Motor neuron (in vitro differentiated cells): ENCODE measurements around the gene ITPRIPL2. TPM values are rescaled to one million over a fixed set of nuclear protein-coding genes. Genes with fewer than 3 reads are reported as not detected.

Source experiments
- ATAC-seq, 8 experiments: fragments of 200-7000 bp; cut with Tn5 transposase; replicated peaks in 6 of 8; 2 replicates each; pipeline ENCODE4 v1.8.0; 2021; ENCODE audit warnings: mild to moderate bottlenecking in 8 of 8, moderate library complexity in 8 of 8
- H3K27ac ChIP-seq, 2 donors: fragments of 250-450 bp; sonication (Bioruptor Pico); 2 replicates each; pipeline ENCODE4 v1.9.0; 2021; ENCODE audit warnings: antibody characterized with exemption in 2 of 2, mild to moderate bottlenecking in 2 of 2, moderate library complexity in 1 of 2
- H3K4me1 ChIP-seq, 2 donors: fragments of 250-450 bp; sonication (Bioruptor Pico); replicated peaks in 1 of 2; 2 replicates each; pipeline ENCODE4 v1.6.1; 2021; ENCODE audit warnings: antibody characterized with exemption in 2 of 2, mild to moderate bottlenecking in 2 of 2, moderate library complexity in 1 of 2
- H3K4me3 ChIP-seq, 5 donors: fragments of 250-450 bp; sonication (Bioruptor Pico); 2 replicates each; pipeline ENCODE4 v1.9.0; 2021; ENCODE audit warnings: antibody characterized with exemption in 5 of 5, mild to moderate bottlenecking in 5 of 5, moderate library complexity in 4 of 5
- WGBS, 10 experiments: fragments of 450-650 bp; shearing (Covaris generic); methylation state at CpG; one replicate each; pipeline ENCODE4 v1.0.0; 2022; 5-methylcytosine and 5-hydroxymethylcytosine counted together
- in situ Hi-C, 9 experiments: fragments of 400-800 bp; cut with MboI; loops; one replicate each; pipeline ENCODE4 v1.15.0; 2021; ENCODE audit warnings: low sequenced_read_pairs in 9 of 9, low pct_unique_long_range_greater_than_20kb in 2 of 9; ENCODE audit not compliant: unreplicated experiment in 9 of 9
- total RNA-seq, 8 experiments: library from RNA; unstranded; fragments of 300-600 nt; gene quantifications; 2 replicates each; pipeline versions ENCODE4 v1.2.3 to v1.2.4, GENCODE V29; 2022

Gene ITPRIPL2
- total RNA-seq, 8 experiments from 2014 or later = 1.3 to 29.3 (median 7.8) TPM

DNA sequence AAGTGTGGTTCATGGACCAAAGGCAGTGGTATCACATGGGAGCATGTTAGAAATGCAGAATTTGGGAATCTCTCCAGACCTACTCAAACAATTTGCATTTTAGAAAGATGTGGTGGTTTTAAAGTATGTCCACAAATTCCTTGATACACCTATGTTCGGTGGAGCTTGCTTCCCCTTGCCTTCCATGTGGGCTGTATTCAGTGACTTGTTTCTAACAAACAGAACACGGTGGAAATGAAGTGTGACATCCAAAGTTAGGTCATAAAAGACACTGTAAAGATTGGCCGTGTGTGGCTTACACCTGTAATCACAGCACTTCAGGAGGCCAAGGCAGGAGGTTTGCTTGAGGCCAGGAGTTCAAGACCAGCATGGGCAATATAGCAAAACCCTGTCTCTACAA lies 29.6 kb upstream of the ITPRIPL2 start:
- no peaks in the 10 kb centered on the region for H3K4me1 ChIP-seq
- WGBS, 10 experiments = 33 to 100% (median 87%) methylated on average over 1 to 3 of the region's 3 CpGs; no CpG with 5 or more reads in 2 of the 10 experiments
- H3K27ac ChIP-seq = no peak overlapping the region
- H3K4me3 ChIP-seq = no peak overlapping the region
- no peak for ATAC-seq
- in situ Hi-C loops = loop anchor here (10.0 to 25.0 kb wide), 6 partner anchors 278 to 428 kb away; partner anchors contain the start of genes CCP110 (in 3 of the 9) and GDE1 (in 3 of the 9)

DNA sequence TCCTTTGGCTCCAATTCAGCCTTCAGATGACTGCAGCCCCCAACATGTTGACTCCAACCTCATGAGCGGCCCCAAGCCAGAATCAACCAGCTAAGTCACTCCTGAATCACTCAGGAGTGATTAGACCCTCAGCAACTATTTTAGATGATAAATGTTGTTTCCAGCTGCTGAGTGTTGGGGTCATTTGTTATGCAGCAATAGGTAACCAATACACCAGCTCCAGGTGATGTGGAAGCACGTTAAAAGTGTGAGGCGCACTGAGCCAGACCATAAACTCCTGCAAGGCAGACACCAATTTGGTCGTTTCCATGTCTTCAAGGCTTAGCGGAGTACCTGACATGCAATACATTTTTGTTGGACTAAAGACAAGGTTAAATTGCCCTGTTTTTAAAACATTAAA lies 28.9 kb upstream of the ITPRIPL2 start:
- no peaks in the 10 kb centered on the region for H3K4me1 ChIP-seq
- WGBS, 10 experiments = 40 to 100% (median 89%) methylated on average over 1 to 5 of the region's 5 CpGs; no CpG with 5 or more reads in 2 of the 10 experiments
- no peak overlapping the region for H3K4me3 ChIP-seq
- in situ Hi-C loops = loop anchor here (10.0 to 25.0 kb wide), 6 partner anchors 277 to 427 kb away; partner anchors contain the start of genes CCP110 (in 3 of the 9) and GDE1 (in 3 of the 9)
- no peak for ATAC-seq
- no peak overlapping the region for H3K27ac ChIP-seq

DNA sequence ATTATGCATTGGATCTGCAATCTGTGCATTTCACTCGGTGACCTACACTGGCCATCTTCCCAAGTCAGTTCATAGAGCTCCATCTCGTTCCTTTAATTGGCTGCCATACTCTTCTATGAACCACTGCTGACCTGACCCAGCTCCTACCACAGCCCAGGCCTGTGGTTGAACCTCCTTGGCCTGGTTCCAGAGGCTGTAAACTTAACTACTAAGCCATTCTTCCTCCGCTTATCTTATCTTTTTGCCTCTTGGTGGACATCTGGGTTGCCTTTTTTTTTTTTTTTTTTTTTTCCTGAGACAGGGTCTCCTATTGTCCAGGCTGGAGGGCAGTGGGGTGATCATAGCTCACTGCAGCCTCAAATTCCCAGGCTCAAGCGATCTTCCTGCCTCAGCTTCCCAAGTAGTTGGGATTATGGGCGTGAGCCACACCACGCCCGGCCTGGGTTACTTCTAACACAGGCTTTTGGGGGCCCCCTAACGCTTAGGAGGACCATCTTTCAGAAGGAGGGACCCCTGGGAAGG lies 28.0 kb upstream of the ITPRIPL2 start:
- Histone ChIP-seq H3K4me3 (no peak overlapping the region), H3K4me1 (no peaks in the 10 kb centered on the region), H3K27ac (no peak overlapping the region)
- no peak for ATAC-seq
- in situ Hi-C loops = loop anchor here (10.0 to 25.0 kb wide), 6 partner anchors 277 to 427 kb away; partner anchors contain the start of genes CCP110 (in 3 of the 9) and GDE1 (in 3 of the 9)
- 26 to 100% (median 80%) methylated on average over 2 to 7 of the region's 8 CpGs; no CpG with 5 or more reads in 1 of the 10 experiments for WGBS, 10 experiments

DNA sequence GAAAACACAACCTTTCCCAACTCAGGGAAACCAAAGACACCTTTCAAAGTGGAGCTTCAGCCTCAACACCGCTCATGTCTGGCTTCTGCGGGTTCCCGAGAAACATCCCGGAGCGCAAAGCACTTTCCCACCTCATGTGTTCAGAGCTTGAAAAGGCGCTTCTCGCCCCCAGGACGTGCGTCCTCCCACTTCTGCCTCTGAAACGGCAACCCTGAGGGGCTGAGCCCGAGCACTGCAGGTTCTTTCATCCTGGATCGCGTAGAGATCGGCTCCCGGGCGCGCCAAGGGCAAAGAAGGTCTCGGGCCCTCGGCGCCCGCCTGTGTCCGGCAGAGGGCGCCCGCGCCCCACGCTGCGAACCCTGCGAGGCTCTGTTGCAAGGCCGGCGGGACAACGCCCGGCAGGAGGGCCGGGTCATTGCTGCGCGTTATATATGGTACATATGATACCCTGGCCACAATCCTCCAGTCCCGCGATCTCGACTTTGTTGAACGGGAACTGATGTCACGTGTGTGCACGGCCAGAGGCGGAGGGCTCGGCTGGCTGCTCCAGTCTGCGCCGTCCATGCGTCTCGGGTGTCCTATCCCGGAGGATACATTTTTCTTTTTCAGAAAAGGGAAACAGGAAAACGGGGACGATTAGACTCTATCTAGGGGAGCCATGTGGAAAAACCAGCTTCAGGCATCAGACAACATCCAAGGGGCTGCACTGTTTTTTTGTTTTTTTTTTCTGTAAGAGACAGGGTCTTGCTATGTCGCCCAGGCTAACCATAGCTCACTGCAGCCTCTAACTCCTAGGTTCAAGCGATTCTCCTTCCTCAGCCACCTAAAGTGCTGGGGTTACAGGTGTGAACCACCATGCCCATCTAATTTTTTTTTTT lies 27.2 kb upstream of the ITPRIPL2 start:
- ATAC-seq = peak; percentile 98 to 100 (median 100)
- peak overlapping the region; percentile 2 to 34 (median 18) for H3K4me3 ChIP-seq
- no peak overlapping the region for H3K27ac ChIP-seq
- WGBS, 10 experiments = 0 to 90% (median 14%) methylated on average over 2 to 30 of the region's 52 CpGs
- in situ Hi-C loops = loop anchor here (10.0 to 25.0 kb wide), 6 partner anchors 276 to 426 kb away; partner anchors contain the start of genes CCP110 (in 3 of the 9) and GDE1 (in 3 of the 9)
- H3K4me1 ChIP-seq = no peaks in the 10 kb centered on the region

DNA sequence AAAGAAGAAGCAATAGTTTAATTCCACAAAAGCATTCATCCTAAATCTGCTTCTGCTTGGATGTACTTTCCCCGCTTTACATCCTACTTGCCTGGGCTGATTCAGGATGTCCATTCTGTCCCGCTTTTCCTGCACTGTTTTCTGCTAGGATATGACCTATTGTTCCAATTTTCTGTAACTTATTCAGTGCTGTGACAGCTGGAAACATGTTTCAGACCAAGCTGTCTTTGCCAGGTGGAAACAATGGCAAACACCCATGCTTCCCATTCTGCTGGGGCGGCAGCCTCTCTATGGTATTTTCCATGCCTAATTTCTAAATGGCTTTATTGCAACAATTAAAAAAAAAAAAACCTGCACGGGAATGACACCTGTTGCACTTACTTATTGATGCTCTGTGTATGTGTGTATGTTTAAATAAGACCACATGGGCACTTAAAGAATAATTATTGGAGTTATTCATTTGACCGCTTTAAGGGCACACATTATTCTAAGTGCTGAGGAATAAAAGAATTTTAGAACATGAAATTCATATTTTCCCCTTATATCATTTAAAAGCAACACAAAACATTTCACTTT lies 25.3 kb upstream of the ITPRIPL2 start:
- Histone ChIP-seq H3K4me3 (no peak overlapping the region), H3K4me1 (no peaks in the 10 kb centered on the region), H3K27ac (no peak overlapping the region)
- ATAC-seq = no peak
- WGBS, 10 experiments = 80 to 100% (median 92%) methylated on average over 1 to 5 of the region's 5 CpGs
- in situ Hi-C loops = loop anchor here (10.0 to 25.0 kb wide), 6 partner anchors 274 to 424 kb away; partner anchors contain the start of genes CCP110 (in 3 of the 9) and GDE1 (in 3 of the 9)

DNA sequence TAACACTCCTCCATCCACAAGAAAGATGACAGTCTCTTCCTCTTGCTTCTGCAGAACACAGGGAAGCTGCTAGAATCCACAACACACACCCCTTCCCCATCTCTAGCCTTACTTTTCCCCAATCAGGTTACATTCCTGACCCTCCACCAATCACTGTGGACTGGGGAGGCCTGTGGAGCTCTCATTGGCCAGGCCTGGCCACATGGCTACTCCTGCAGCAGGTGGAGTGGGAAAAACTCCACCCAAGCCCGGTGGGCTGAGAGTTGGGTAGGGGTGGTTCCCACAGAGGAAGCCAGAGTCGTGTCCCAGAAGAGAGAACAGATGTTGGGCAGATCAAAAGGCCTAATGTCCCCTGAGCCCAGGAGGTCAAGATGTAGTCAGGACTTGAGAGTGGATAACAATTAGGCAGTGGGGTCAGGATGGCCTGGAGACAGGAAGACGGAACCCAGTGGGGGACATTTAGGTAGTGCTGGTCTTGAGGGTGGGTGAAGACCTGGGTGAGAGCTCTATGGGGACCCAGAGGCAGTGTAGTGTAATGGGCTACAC lies 24.3 kb upstream of the ITPRIPL2 start:
- no peak overlapping the region for H3K4me3 ChIP-seq
- no peak overlapping the region for H3K27ac ChIP-seq
- ATAC-seq = no peak
- WGBS, 10 experiments = 60 to 100% (median 88%) methylated on average over 1 to 3 of the region's 3 CpGs; no CpG with 5 or more reads in 5 of the 10 experiments
- no peaks in the 10 kb centered on the region for H3K4me1 ChIP-seq
- in situ Hi-C loops = loop anchor here (10.0 to 25.0 kb wide), 6 partner anchors 273 to 423 kb away; partner anchors contain the start of genes CCP110 (in 3 of the 9) and GDE1 (in 3 of the 9)

DNA sequence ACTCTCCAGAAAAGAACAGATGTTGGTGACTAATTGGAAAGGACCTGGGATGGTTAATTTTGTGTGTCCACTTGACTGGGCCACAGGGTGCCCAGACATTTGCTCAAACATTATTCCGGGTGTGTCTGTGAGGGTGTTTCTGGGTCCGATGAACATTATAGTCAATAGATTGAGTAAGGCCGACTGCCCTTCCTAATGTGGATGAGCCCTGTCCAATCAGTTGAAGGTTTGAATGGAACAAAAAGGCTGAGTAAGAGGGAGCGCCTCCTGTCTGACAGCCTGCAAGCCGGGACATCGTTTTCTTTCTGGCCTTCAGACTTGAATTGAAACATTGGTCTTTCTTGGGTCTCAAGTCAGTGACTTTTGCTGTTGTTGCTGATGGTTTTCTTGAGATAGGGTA lies 22.8 kb upstream of the ITPRIPL2 start:
- WGBS, 10 experiments = 40 to 100% (median 96%) methylated on average over 1 to 4 of the region's 6 CpGs; no CpG with 5 or more reads in 4 of the 10 experiments
- in situ Hi-C loops = loop anchor here in 6 of 9 experiments (5.0 to 25.0 kb wide), 6 partner anchors 84 to 421 kb away; partner anchors contain the start of genes CCP110 (in 3 of the 6) and GDE1 (in 3 of the 6)
- Histone ChIP-seq H3K4me1 (no peaks in the 10 kb centered on the region), H3K27ac (no peak overlapping the region), H3K4me3 (no peak overlapping the region)
- no peak for ATAC-seq

DNA sequence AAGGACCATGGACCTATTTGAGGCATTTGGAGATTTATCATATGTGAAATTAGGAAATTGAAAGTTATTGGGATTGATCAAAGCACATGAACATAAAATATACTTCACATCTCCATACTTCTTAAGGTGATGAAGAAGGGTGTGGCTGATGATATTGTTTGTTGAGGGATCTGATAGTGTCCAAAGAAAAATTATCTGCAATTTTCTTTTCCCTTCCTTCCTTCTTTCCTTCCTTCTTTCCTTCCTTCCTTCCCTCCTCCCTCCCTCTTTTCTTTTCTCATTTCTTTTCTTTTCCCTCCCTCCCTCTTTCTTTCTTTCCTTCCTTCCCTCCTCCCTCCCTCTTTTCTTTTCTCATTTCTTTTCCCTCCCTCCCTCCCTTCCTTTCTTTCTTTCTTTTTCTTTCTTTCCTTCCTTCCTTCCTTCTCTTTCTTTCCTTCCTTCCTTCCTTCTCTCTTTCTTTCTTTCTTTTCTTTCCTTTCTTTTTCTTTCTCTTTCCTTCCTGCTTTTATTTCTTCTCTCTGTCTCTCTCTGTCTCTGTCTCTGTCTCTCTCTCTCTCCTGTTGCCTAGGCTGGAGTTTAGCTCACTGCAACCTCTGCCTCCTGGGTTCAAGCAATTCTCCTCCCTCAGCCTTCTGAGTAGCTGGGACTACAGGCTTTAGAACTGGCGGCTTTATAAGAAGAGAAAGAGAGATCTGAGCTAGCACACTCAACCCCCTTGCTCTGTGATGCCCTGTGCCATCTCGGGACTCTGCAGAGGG lies 20.9 kb upstream of the ITPRIPL2 start:
- in situ Hi-C loops = loop anchor here in 6 of 9 experiments (5.0 to 25.0 kb wide), 6 partner anchors 82 to 419 kb away; partner anchors contain the start of genes CCP110 (in 3 of the 6) and GDE1 (in 3 of the 6)
- no peak overlapping the region for H3K4me3 ChIP-seq
- H3K27ac ChIP-seq = no peak overlapping the region
- WGBS, 10 experiments = 0 to 100% (median 57%) methylated on average over 1 to 2 of the region's 2 CpGs
- no peaks in the 10 kb centered on the region for H3K4me1 ChIP-seq
- ATAC-seq = no peak

DNA sequence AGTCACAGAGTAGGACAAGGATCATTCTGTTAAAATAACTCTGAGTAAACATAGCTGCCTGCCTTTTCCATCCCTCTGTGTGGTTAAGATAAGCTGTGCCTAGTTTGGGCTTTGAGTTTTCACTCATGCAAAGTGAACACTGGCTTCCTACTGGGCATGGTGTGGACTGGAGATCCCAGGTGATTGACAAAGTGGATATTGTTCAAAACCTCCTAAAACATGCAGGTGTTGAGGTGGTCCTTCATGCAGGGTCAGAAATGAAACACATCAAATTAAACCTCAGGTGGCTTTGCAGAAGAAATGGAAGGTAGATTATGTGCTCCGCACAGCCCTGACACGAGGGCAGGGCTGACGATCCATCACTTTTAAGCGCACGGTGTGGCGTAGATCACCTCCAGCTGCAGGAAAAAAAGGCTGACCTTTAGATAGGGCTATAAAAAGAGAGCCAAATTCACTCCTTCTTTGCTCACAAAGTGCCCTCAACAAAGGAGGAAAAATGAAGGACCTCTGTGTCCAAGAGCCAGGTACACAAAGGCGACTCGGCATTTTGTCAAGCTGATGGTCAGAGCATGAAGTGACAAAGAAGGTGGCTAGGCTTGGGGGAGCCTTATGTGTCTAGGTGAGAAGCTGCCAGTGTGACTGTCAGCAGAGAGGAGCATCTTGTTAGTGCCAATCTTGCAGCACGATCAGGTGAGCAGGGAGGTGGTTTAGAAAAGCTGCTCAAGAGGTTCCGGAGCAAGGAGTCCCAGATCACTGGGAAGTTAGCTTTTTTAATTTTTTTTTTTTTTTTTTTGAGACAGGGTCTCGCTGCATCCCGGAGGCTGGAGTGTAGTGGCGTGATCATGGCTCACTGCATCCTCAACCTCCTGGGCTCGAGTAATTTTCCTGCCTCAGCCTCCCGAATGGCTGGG lies 19.9 kb upstream of the ITPRIPL2 start:
- no peak overlapping the region for H3K27ac ChIP-seq
- in situ Hi-C loops = loop anchor here in 6 of 9 experiments (5.0 to 25.0 kb wide), 6 partner anchors 81 to 418 kb away; partner anchors contain the start of genes CCP110 (in 3 of the 6) and GDE1 (in 3 of the 6)
- 65 to 100% (median 80%) methylated on average over 2 to 15 of the region's 15 CpGs for WGBS, 10 experiments
- H3K4me3 ChIP-seq = no peak overlapping the region
- no peaks in the 10 kb centered on the region for H3K4me1 ChIP-seq
- no peak for ATAC-seq

DNA sequence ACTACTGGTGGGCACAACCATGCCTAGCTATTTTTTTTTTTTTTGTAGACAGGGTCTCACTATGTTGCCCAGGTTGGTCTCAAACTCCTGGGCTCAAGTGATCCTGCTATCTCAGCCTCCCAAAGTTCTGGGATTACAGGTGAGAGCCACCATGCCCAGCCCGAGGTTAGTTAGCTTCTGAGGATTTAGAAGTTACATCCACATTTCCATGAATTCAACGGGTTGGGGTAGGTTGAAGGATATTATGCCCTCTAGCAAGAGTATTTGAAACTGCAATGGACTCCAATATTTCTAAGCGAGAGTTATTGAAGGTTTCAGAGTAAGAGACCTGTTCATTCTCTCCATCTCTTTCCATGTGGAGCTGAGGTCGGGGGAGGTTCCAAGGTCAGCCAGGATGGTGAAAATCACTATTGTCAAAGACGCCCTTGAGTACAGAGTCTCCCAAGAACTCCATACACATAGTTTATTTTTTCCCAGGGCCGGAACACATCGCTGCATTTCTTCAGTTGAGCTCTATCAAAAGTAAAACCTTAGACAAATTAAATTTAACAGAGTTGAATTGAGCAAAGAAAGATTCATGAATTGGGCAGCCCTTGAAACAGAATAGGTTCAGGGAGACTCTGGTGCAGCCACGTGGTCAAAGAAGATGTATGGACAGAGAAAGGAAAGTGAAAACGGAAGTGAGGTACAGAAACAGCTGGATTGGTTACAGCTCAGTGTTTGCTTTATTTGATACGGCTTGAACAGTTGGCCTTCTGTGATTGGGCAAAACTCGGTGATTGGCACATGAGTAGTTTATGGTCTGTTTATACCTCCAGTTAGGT lies 19.0 kb upstream of the ITPRIPL2 start:
- no peak overlapping the region for H3K4me3 ChIP-seq
- ATAC-seq = no peak
- H3K4me1 ChIP-seq = no peaks in the 10 kb centered on the region
- in situ Hi-C loops = loop anchor here in 6 of 9 experiments (5.0 to 25.0 kb wide), 6 partner anchors 80 to 418 kb away; partner anchors contain the start of genes CCP110 (in 3 of the 6) and GDE1 (in 3 of the 6)
- WGBS, 10 experiments = 67 to 92% (median 87%) methylated on average over 2 to 11 of the region's 11 CpGs
- H3K27ac ChIP-seq = no peak overlapping the region
